Heart left ventricle (tissue), 13 donors: Measurements from ENCODE around the gene ATF4.

ENCODE experiments used
- POLR2A ChIP-seq, 2 donors: fragments of 450-650 bp; IDR thresholded peaks; one replicate each; pipeline ENCODE4 v1.6.1; 2017; ENCODE audit warnings: antibody characterized with exemption in 2 of 2, mild to moderate bottlenecking in 2 of 2, moderate library complexity in 2 of 2
- TF ChIP-seq, protein P1 (sequence below), 12 donors: fragments of 200-600 bp; sonication (generic) in 4 of 12; IDR thresholded peaks; one replicate each; pipeline versions ENCODE4 v1.5.0 to v1.8.0; 2018 to 2022; ENCODE audit warnings: antibody characterized with exemption in 12 of 12, mild to moderate bottlenecking in 5 of 12
- donor health status: ischemic (EF 13 %, LVEDD 7.1; RV severe dilation, severe dysfunction).
- donor health status: DM: no; HTN: yes; CAD: no.
- donor health status: DM: no; HTN: no; CAD: no.
- donor health status: ischemic (EF 25% LVEDD 6.9; RV normal size, moderate dysfunction).
- donor health status: ischemic (EF 25% LVEDD 5.7; RV mildly dilated, moderate dysfunction).
- donor health status: ischemic (EF 35%, LVEDD 5.7; RV mildly dilated, moderate dysfunction).
- donor health status: nonischemic (EF 11% LVEDD 7.7; RV severe dilation, severe dysfunction).
- donor health status: DM: yes; HTN: yes; CAD: no.
- donor health status: PGD.
- donor health status: ischemic (EF 29% LVEDD 5.4; RV normal size, mild dysfunction).
- donor health status: nonischemic (EF 23%, LVEDD 6.1; RV moderate dilation, normal function).

DNA sequence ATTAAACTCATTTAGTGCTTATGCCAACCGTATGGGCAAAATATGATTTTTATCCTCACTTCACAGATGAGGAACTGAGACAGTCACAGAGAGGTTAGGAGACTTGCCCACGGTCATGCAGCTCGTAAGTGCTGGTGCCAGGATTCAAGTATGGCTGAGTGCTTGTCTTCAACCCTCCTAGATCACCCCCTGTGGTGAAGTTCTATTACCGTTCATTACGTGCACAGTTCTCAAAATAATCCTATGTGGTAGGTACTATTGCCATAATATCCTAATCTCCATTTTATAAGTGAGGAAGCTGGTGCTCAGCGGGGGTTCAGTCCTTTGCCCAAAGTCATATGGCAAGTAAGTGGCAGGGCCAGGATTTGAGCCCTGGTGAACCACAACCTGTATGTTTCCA lies 16.7 kb upstream of the ATF4 start:
- TF ChIP-seq, protein P1, sequence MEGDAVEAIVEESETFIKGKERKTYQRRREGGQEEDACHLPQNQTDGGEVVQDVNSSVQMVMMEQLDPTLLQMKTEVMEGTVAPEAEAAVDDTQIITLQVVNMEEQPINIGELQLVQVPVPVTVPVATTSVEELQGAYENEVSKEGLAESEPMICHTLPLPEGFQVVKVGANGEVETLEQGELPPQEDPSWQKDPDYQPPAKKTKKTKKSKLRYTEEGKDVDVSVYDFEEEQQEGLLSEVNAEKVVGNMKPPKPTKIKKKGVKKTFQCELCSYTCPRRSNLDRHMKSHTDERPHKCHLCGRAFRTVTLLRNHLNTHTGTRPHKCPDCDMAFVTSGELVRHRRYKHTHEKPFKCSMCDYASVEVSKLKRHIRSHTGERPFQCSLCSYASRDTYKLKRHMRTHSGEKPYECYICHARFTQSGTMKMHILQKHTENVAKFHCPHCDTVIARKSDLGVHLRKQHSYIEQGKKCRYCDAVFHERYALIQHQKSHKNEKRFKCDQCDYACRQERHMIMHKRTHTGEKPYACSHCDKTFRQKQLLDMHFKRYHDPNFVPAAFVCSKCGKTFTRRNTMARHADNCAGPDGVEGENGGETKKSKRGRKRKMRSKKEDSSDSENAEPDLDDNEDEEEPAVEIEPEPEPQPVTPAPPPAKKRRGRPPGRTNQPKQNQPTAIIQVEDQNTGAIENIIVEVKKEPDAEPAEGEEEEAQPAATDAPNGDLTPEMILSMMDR (IDR thresholded peaks at IDR 0.05): no peak
- no peak for TF ChIP-seq POLR2A (IDR thresholded peaks at IDR 0.05)
